ENCODE measurements around the gene PDE2A. TPM values are rescaled to one million over a fixed set of nuclear protein-coding genes. Genes with fewer than 3 reads are reported as not detected.

The PDE2A gene
- total and polyA plus RNA-seq, 7 donors, result 6.0 to 20.1 (median 8.8) TPM

- DNase-seq, result peak in 1 of 2 donors; percentile 37
- peaks cover 0 to 14% (median 0%) of the 10 kb centered on the region in 3 donors for H3K27me3 ChIP-seq (ENCODE audit: insufficient read depth in 3 of 3, low read length in 2 of 3)
- 65 to 72% (median 70%) methylated on average over 21 to 22 of the region's 22 CpGs for WGBS, 3 donors
These were observed 90.5 kb downstream of the PDE2A start for GRCh38 chr11:72583616-72584292.

GRCh38 chr11:72583177-72583553, 91.1 kb downstream of the PDE2A start:
- H3K4me3 ChIP-seq, result no peak overlapping the region
- H3K9me3 ChIP-seq, result no peaks in the 10 kb centered on the region
- WGBS, 3 donors, result 50 to 71% (median 64%) methylated on average over 2 of the region's 2 CpGs
- H3K36me3 ChIP-seq (ENCODE audit: insufficient read depth in 1 of 2, low read depth in 1 of 2), result peaks cover 0 to 7% of the 10 kb centered on the region in 2 donors
- TF ChIP-seq, protein P1, sequence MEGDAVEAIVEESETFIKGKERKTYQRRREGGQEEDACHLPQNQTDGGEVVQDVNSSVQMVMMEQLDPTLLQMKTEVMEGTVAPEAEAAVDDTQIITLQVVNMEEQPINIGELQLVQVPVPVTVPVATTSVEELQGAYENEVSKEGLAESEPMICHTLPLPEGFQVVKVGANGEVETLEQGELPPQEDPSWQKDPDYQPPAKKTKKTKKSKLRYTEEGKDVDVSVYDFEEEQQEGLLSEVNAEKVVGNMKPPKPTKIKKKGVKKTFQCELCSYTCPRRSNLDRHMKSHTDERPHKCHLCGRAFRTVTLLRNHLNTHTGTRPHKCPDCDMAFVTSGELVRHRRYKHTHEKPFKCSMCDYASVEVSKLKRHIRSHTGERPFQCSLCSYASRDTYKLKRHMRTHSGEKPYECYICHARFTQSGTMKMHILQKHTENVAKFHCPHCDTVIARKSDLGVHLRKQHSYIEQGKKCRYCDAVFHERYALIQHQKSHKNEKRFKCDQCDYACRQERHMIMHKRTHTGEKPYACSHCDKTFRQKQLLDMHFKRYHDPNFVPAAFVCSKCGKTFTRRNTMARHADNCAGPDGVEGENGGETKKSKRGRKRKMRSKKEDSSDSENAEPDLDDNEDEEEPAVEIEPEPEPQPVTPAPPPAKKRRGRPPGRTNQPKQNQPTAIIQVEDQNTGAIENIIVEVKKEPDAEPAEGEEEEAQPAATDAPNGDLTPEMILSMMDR (IDR thresholded peaks at IDR 0.05), result no peak
- ATAC-seq, result no peak
- H3K27me3 ChIP-seq (ENCODE audit: insufficient read depth in 3 of 3, low read length in 2 of 3), result peaks cover 0 to 14% (median 0%) of the 10 kb centered on the region in 3 donors
- DNase-seq, result peak in 1 of 2 donors; percentile 12
- no peak overlapping the region for H3K27ac ChIP-seq
- no peaks in the 10 kb centered on the region for H3K4me1 ChIP-seq
- intact Hi-C loops (cut with DNase I), result no loop called here

More at GRCh38 chr11:72583616-72584292, 90.5 kb downstream of the PDE2A start:
- H3K9me3 ChIP-seq, result no peaks in the 10 kb centered on the region
- no peak overlapping the region for H3K4me3 ChIP-seq
- no peaks in the 10 kb centered on the region for H3K4me1 ChIP-seq
- TF ChIP-seq, protein P1 (IDR thresholded peaks at IDR 0.05), result no peak
- ATAC-seq, result no peak
- H3K36me3 ChIP-seq (ENCODE audit: insufficient read depth in 1 of 2, low read depth in 1 of 2), result peaks cover 0 to 7% of the 10 kb centered on the region in 2 donors
- H3K27ac ChIP-seq, result no peak overlapping the region
- intact Hi-C loops (cut with DNase I), result no loop called here

DNA sequence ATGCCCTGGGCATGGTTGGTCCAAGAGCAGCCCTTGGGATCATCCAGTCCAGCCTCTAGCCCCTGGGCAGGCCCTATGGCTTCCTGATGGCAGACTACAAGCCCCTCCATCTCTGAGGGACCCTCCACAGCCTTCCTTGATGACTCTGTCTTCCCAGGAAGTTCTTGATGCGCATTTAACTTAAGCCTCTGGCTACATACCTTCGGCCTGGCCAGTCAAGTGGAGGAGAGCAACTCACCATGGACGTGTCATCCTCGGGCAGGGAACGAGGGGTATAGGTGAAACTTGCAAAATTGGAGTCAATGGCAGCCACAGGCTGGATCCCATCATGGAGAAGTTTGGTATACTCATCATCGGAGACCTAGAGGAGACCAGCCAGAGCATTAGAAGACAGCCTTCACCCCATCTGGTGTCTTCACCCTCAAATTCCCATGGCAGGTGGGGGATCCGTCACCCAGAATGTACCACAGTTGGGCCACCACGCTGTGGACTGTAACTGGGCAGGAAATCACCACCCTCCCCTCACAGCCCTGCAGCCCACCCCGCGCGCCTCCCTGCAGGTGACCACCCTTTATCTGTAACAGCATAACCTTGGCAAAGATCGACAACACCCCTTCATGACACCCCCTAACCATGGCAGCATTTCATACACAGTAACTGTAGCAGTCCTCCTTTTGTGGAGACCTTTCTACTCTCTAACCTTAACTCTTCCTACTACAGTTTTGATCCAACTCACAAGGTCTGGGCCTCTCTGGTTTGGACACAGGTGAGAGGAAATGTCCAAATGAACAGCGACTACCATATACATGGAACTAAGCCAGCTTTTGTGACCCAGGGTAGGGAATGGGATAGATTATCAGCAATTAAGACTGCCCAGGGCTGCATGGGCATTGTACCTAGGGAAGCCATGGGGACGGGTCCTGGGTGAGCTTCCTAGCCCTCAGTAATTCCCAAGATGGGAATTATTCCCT, 91.7 kb downstream of the PDE2A start:
- Histone ChIP-seq H3K4me1 (no peaks in the 10 kb centered on the region), H3K9me3 (no peaks in the 10 kb centered on the region), H3K36me3 (ENCODE audit: insufficient read depth in 1 of 2, low read depth in 1 of 2) (peaks cover 0 to 7% of the 10 kb centered on the region in 2 donors), H3K27me3 (ENCODE audit: insufficient read depth in 3 of 3, low read length in 2 of 3) (peaks cover 0 to 14% (median 0%) of the 10 kb centered on the region in 3 donors), H3K27ac (no peak overlapping the region), H3K4me3 (no peak overlapping the region)
- TF ChIP-seq, protein P1 (IDR thresholded peaks at IDR 0.05), result no peak
- ATAC-seq (no peak), DNase-seq (peak in 1 of 2 donors; percentile 21)
- WGBS, 3 donors, result 90 to 94% (median 91%) methylated on average over 14 of the region's 14 CpGs
- intact Hi-C loops (cut with DNase I), result no loop called here

- 65 to 71% (median 70%) methylated on average over 5 of the region's 5 CpGs for WGBS, 3 donors
These were observed 93.2 kb downstream of the PDE2A start for GRCh38 chr11:72581067-72581466.

More at GRCh38 chr11:72581067-72581466, 93.2 kb downstream of the PDE2A start:
- no peaks in the 10 kb centered on the region for H3K4me1 ChIP-seq
- ATAC-seq, result no peak
- H3K9me3 ChIP-seq, result no peaks in the 10 kb centered on the region
- H3K4me3 ChIP-seq, result no peak overlapping the region
- peaks cover 0 to 14% (median 0%) of the 10 kb centered on the region in 3 donors for H3K27me3 ChIP-seq (ENCODE audit: insufficient read depth in 3 of 3, low read length in 2 of 3)
- peaks cover 0 to 7% of the 10 kb centered on the region in 2 donors for H3K36me3 ChIP-seq (ENCODE audit: insufficient read depth in 1 of 2, low read depth in 1 of 2)
- TF ChIP-seq, protein P1 (IDR thresholded peaks at IDR 0.05), result no peak
- peak in 1 of 2 donors; percentile 18 for DNase-seq
- no peak overlapping the region for H3K27ac ChIP-seq
- intact Hi-C loops (cut with DNase I), result no loop called here

Data from psoas muscle (tissue), 8 donors.